Ureter (tissue), 1 donor: ENCODE results near the gene B3GAT1. TPM values are rescaled to one million over a fixed set of nuclear protein-coding genes. Genes with fewer than 3 reads are reported as not detected.

ENCODE experiments used
- DNase-seq: peaks from one replicate; pipeline ENCODE4 v3.0.0-alpha.2; 2020; ENCODE audit warnings: low spot score
- total RNA-seq: library from RNA; stranded (reverse); gene quantifications from one replicate; pipeline ENCODE4 v1.2.4, GENCODE V29; 2023
- donor health status: DM: yes; HTN: yes; CAD: no.

The B3GAT1 gene
- total RNA-seq, 1 donor from 2014 or later, result 8.6 TPM

GRCh38 chr11:134337051-134337450, 75.0 kb downstream of the B3GAT1 start:
- DNase-seq, result no peak

GRCh38 chr11:134334796-134335571, 77.1 kb downstream of the B3GAT1 start:
- DNase-seq, result no peak

- no peak for DNase-seq
Measured at GRCh38 chr11:134333946-134334345, 78.1 kb downstream of the B3GAT1 start.

DNA sequence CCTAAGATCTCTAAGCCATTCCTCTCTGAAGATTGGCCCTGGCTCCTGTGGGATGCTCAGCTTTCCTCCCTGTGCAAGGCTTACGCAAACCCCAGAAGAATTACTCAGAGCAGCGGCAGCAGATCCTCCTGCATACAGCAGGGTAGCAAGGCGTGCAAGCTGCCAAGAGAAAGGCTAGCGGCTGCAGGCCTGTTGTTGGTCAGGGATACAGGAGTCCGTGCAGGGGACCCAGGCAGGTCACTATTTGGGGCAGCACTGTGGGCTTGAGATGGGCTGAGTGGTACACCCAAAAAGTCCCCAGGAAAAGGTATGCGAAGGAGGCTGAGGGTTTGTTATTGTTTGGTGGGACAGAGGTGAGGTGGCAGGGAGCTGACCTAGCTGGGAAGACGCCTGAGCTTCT, 78.7 kb downstream of the B3GAT1 start:
- no peak for DNase-seq

DNA sequence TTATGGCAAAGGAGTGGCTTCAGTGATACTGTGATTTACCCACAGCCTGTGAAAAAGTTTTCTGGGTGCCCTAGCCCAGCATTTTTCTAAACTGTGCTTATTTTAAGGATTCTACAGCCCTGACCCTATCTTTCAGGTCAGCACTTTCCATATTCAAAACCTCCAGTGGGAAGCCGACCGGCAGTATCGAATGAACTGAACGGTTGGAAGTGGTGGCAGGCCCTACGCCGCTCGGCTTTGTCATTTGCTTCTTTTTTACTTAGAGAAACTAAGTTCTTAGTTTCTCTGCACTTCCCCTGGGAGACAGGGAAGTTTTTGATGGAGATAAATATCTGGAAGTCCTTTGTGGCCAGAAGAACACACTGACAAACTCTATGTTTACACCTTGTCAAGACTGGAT, 79.3 kb downstream of the B3GAT1 start:
- no peak for DNase-seq

DNA sequence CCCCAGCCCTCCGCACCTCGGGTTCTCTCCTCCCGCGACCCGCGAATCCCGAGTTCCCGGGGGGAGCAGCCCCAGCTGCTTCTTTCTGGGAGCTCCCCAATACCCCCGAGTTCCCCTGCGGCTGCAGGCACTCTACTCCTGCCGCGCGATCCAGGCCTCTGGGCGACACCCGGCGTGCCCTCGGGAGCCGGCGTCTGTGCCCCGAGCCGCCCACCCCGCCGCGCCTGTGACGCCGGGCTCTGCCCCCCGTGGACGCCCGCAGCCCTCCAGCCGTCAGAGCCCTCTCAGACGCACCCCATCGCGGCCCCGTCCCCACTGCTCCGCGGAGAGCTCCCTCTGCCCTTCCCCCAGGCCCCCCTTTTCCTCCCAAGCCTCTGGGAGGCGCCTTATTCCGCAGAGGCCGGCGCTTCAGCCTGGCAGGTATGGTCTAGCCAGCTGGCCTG, 79.8 kb downstream of the B3GAT1 start:
- DNase-seq, result no peak

DNA sequence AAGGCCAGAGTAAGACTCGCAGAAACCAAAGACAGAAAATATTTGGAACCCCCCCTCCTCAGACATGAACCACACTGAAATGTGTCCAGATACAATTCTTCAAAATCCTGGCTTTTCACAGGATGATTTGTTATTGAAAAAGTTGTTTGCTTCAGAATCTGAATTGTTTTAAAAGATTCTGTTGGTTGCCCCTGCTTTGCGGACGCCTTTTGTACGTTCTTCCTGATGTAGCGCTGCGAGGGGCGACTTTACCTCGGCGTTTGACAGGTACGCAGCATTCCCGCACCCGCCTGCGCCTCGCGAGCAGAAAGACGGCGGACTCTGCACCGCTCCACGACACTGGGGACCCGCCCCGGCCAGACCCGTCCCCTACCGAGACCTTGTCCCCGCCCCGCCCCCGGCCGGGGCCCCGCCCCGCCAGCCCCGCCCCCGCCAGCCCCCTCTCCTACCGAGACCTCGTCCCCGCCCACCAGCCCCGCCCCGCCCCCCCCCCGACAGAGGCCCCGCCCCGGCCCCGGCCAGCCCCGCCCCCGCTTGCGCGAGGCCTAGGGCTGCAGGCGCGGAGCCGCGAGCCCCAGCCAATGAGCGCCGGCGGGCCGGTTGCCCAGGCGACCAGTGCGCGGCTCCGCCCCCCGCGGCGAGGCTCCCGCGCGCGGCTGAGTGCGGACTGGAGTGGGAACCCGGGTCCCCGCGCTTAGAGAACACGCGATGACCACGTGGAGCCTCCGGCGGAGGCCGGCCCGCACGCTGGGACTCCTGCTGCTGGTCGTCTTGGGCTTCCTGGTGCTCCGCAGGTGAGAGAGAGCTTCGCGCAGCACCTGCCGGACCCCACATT, 80.5 kb downstream of the B3GAT1 start, which contains the start of gene GLB1L2:
TSS of gene GLB1L2 (plus strand) at position 635 of the 835 bp plus-strand sequence. CDS start at position 709, 74 bp downstream.
- DNase-seq, result peak; percentile 74

- no peak for DNase-seq
Measured at GRCh38 chr11:134330611-134331353, 81.3 kb downstream of the B3GAT1 start.

Other genes starting within 250 kb of the B3GAT1 start
- gene NCAPD3, start 188.3 kb downstream of the B3GAT1 start, total RNA-seq, result 20.4 TPM
- 46.9 TPM for gene VPS26B, start 187.6 kb downstream of the B3GAT1 start, total RNA-seq
- 52.1 TPM for gene THYN1, start 158.9 kb downstream of the B3GAT1 start, total RNA-seq
- 31.1 TPM for gene ACAD8, start 158.7 kb downstream of the B3GAT1 start, total RNA-seq
- gene GLB1L3, start 135.9 kb downstream of the B3GAT1 start, total RNA-seq, result not detected
- gene GLB1L2, start 80.3 kb downstream of the B3GAT1 start, total RNA-seq, result 11.1 TPM